Tibial nerve (tissue), 4 donors: ENCODE measurements around the gene CEP19. TPM values are rescaled to one million over a fixed set of nuclear protein-coding genes. Genes with fewer than 3 reads are reported as not detected.
A peak's percentile ranks its signal among the peaks of the same experiment; 100 is the strongest.

ENCODE experiments used
- DNase-seq, 2 donors: peaks; one replicate each; pipeline ENCODE4 v3.0.0-alpha.2; 2019; ENCODE audit warnings: low spot score in 2 of 2
- H3K27ac ChIP-seq, 4 donors: fragments of 200-600 bp; sonication (generic) in 3 of 4; one replicate each; pipeline ENCODE4 v1.5.1; 2017 to 2019; ENCODE audit warnings: mild to moderate bottlenecking in 1 of 4
- H3K27me3 ChIP-seq, 2 donors: fragments of 200-600 bp; sonication (generic) in 1 of 2; one replicate each; pipeline versions ENCODE4 v1.5.1 to v1.6.0; 2017 to 2019
- H3K36me3 ChIP-seq, 3 donors: fragments of 200-600 bp; sonication (generic); one replicate each; pipeline ENCODE4 v1.5.1; 2018 to 2019
- H3K4me1 ChIP-seq, 4 donors: fragments of 200-600 bp; sonication (generic) in 3 of 4; one replicate each; pipeline ENCODE4 v1.5.1; 2017 to 2019
- H3K4me3 ChIP-seq, 4 donors: fragments of 200-600 bp; sonication (generic) in 3 of 4; one replicate each; pipeline ENCODE4 v1.5.1; 2017 to 2019; ENCODE audit warnings: mild to moderate bottlenecking in 1 of 4, moderate library complexity in 1 of 4
- H3K9me3 ChIP-seq, 4 donors: fragments of 200-600 bp; sonication (generic) in 3 of 4; one replicate each; pipeline ENCODE4 v1.5.1; 2017 to 2019
- EP300 ChIP-seq, 2 donors: sonication (generic); formaldehyde crosslinking; IDR thresholded peaks; one replicate each; pipeline ENCODE4 v1.6.1; 2017; ENCODE audit warnings: antibody characterized with exemption in 2 of 2, mild to moderate bottlenecking in 1 of 2
- POLR2A ChIP-seq, 2 donors: fragments of 450-650 bp; IDR thresholded peaks; one replicate each; pipeline ENCODE4 v1.6.1; 2017; ENCODE audit warnings: antibody characterized with exemption in 2 of 2, mild to moderate bottlenecking in 2 of 2, moderate library complexity in 2 of 2
- WGBS, 2 donors: methylation state at CpG; one replicate each; pipeline ENCODE4 v1.1.5; 2018; 5-methylcytosine and 5-hydroxymethylcytosine counted together
- total RNA-seq, 4 donors: library from RNA; depleted of rRNA; stranded (reverse); fragments of >200 nt; gene quantifications; one replicate each; pipeline ENCODE4 v1.1.0, GENCODE V29; 2016
- TF ChIP-seq, protein P1 (sequence below), 5 experiments: fragments of 200-600 bp in 3 of 5; fragments of 450-650 bp in 2 of 5; sonication (generic) in 3 of 5; IDR thresholded peaks; one replicate each; pipeline ENCODE4 v1.5.1; 2016 to 2019; ENCODE audit warnings: antibody characterized with exemption in 5 of 5, mild to moderate bottlenecking in 3 of 5, moderate library complexity in 2 of 5

CEP19 gene
- total RNA-seq, 4 donors from 2014 or later, result 1.8 to 4.0 (median 3.2) TPM

DNA sequence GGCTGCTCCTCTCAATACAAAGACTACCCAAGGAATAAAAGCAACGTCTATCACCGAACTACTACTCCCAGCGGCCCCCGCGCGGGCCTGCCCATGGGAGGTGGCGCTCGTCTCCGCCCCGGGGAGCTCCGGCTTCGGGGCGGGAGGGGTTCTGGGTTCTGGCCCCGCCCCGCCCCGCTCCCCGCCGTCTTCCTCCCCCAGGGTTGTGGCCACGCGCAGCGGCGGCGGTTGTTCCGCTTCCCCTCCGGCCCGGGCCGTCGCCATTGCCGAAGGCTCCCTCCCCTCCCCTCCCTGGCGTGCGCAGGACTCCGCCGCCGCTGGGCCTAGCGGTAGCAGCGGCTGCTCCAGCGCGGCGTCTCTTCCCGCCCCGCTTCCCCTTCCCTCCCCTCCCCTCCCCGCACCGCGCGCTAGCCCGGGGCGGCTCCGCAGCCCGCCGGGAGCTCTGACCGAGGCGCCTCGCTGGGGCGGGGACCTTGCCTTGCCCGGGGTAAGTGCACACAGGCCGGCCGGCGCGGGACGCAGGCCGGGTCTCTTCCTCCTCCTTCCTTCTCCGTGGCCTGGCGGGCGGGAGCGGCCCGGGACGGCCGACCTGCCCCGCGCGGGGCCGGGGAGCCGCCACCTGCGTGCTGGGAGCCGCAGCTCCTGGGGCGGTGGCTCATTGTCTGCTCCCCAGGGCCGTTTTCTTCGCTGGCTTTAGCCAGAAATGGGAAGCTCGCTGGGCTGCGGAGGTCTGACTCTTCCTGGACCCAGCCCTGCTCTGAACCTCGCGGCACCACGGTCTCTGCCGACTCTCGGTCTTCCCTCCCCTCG is 27.8 kb upstream of the CEP19 start, which contains the start of gene PAK2:
PAK2 (plus strand) TSS at position 187 of the 810 bp plus-strand sequence. CDS start 42,790 bp downstream, outside the sequence.
- TF ChIP-seq, protein P1, sequence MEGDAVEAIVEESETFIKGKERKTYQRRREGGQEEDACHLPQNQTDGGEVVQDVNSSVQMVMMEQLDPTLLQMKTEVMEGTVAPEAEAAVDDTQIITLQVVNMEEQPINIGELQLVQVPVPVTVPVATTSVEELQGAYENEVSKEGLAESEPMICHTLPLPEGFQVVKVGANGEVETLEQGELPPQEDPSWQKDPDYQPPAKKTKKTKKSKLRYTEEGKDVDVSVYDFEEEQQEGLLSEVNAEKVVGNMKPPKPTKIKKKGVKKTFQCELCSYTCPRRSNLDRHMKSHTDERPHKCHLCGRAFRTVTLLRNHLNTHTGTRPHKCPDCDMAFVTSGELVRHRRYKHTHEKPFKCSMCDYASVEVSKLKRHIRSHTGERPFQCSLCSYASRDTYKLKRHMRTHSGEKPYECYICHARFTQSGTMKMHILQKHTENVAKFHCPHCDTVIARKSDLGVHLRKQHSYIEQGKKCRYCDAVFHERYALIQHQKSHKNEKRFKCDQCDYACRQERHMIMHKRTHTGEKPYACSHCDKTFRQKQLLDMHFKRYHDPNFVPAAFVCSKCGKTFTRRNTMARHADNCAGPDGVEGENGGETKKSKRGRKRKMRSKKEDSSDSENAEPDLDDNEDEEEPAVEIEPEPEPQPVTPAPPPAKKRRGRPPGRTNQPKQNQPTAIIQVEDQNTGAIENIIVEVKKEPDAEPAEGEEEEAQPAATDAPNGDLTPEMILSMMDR (IDR thresholded peaks at IDR 0.05), result peak in 3 of 5 experiments; percentile 4 to 38 (median 24)
- peak in 1 of 2 donors; percentile 60 for TF ChIP-seq POLR2A (IDR thresholded peaks at IDR 0.05)
- TF ChIP-seq EP300 (IDR thresholded peaks at IDR 0.05), result peak; percentile 44 to 93
- Histone ChIP-seq H3K36me3 (peaks cover 0 to 6% (median 0%) of the 10 kb centered on the region in 3 donors), H3K9me3 (no peaks in the 10 kb centered on the region), H3K4me1 (peaks cover 0 to 38% (median 15%) of the 10 kb centered on the region in 4 donors), H3K27me3 (no peaks in the 10 kb centered on the region), H3K27ac (peak within 1 kb of the TSS; percentile 93 to 98 (median 96)), H3K4me3 (peak within 1 kb of the TSS; percentile 68 to 96 (median 91))
- peak; percentile 79 to 84 for DNase-seq
- WGBS, 2 donors, result 0 to 1% methylated on average over 47 to 62 of the region's 86 CpGs

DNA sequence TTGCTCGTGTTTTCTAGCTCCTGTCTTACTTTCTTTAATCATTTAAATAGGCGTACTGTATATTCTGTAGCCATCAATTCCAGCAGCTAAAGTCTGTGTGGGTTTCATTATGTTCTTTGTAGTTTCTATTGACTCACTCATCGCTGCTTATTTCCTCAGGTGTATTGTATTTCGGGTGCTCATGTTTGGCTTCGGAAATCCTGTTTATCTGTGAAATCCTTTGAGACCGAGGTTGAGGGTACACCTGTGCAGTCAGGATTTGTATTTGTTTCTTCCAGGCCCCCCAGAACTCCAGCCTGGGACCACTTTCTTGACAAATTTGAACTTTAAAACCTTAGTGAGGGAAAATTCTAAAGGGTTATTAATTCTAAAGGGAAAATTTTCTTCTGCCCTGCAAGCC is 25.6 kb upstream of the CEP19 start:
- H3K4me3 ChIP-seq, result no peak overlapping the region
- no peaks in the 10 kb centered on the region for H3K9me3 ChIP-seq
- no peak overlapping the region for H3K27ac ChIP-seq
- no peak for DNase-seq
- 79 to 91% methylated on average over 6 of the region's 6 CpGs for WGBS, 2 donors
- peaks cover 0 to 17% (median 0%) of the 10 kb centered on the region in 3 donors for H3K36me3 ChIP-seq
- TF ChIP-seq POLR2A (IDR thresholded peaks at IDR 0.05) (no peak), EP300 (IDR thresholded peaks at IDR 0.05) (no peak)
- TF ChIP-seq, protein P1 (IDR thresholded peaks at IDR 0.05), result no peak
- no peaks in the 10 kb centered on the region for H3K27me3 ChIP-seq
- H3K4me1 ChIP-seq, result peaks cover 0 to 18% (median 13%) of the 10 kb centered on the region in 4 donors

DNA sequence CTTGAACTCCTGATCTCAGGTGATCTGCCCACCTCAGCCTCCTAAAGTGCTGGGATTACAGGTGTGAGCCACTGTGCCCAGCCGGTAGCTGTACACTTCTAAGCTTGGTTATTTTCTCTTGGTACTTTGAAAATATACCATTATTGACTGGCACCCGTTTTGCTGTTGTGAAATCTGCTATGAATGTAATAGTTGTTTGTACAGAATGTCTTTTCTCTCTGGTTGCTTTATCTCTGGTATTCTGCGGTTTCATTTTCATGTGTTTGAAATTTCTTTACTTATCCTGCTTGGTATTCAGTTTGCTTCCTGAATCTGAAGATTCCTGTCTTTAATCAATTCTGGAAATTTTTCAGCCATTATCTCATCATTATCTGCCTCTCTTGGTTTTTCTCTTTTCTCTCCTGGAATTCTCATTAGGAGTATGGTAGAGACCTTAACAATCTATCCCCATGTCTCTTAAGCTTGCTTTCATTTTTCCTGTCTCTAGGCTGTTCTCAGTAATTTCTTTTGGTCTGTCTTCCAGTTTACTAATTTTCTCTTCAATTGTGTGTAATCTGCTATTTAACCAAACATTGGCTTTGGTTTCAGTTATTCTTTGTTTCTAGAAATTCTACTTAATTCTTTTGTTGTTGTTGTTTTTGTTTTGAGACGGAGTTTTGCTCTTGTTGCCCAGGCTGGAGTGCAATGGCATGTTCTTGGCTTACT is 24.8 kb upstream of the CEP19 start:
- Histone ChIP-seq H3K4me3 (no peak overlapping the region), H3K27ac (no peak overlapping the region), H3K9me3 (no peaks in the 10 kb centered on the region), H3K4me1 (peaks cover 0 to 9% (median 8%) of the 10 kb centered on the region in 4 donors), H3K36me3 (peaks cover 0 to 18% (median 0%) of the 10 kb centered on the region in 3 donors), H3K27me3 (no peaks in the 10 kb centered on the region)
- no peak for DNase-seq
- TF ChIP-seq POLR2A (IDR thresholded peaks at IDR 0.05) (no peak), EP300 (IDR thresholded peaks at IDR 0.05) (no peak)
- TF ChIP-seq, protein P1 (IDR thresholded peaks at IDR 0.05), result no peak
- WGBS, 2 donors, result 98% methylated on average over 4 of the region's 4 CpGs

DNA sequence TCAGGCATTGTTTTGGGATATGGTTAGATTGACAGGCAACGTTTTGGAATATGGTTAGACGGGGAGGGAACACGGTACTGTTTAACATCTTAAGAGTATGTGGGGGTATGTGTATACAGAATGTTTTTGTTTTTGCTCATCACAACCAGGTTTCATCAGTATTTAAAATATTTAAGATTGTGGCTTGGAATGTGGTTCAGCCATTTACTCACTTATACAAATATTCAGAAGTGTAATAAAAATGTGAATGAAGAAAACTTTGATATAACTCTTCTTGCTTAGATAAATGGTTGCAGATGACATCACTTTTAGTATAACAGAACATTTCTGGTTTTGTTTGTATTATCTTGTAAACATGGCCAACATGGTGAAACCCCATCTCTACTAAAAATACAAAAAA is 23.7 kb upstream of the CEP19 start:
- Histone ChIP-seq H3K4me3 (no peak overlapping the region), H3K27ac (no peak overlapping the region), H3K36me3 (peaks cover 0 to 28% (median 0%) of the 10 kb centered on the region in 3 donors), H3K27me3 (no peaks in the 10 kb centered on the region), H3K9me3 (no peaks in the 10 kb centered on the region), H3K4me1 (no peaks in the 10 kb centered on the region)
- TF ChIP-seq, protein P1 (IDR thresholded peaks at IDR 0.05), result no peak
- TF ChIP-seq EP300 (IDR thresholded peaks at IDR 0.05) (no peak), POLR2A (IDR thresholded peaks at IDR 0.05) (no peak)
- 76 to 81% methylated on average over 3 of the region's 3 CpGs for WGBS, 2 donors
- DNase-seq, result no peak
